Large intestine (tissue), 12 donors: ENCODE measurements around the gene MRC2. TPM values are rescaled to one million over a fixed set of nuclear protein-coding genes. Genes with fewer than 3 reads are reported as not detected.
"Not testable (repeated sequence)": the region's sequence is repeated elsewhere in the genome, so short reads cannot be mapped to it uniquely, and the experiment has no call there.

Experiments
- DNase-seq, 2 donors: peaks; one replicate each; pipeline versions ENCODE4 v3.0.0 to v3.0.0-alpha.2; 2013
- H3K27ac ChIP-seq: one replicate; pipeline ENCODE4 v1.5.1; 2013; ENCODE audit warnings: low read length
- H3K27me3 ChIP-seq: 2 replicates; pipeline ENCODE4 v1.6.1; 2013; ENCODE audit warnings: low read length; ENCODE audit not compliant: control insufficient read depth, insufficient read depth
- H3K36me3 ChIP-seq: 2 replicates; pipeline ENCODE4 v1.6.1; 2013; ENCODE audit warnings: low read length; ENCODE audit not compliant: control insufficient read depth, insufficient read depth
- H3K4me1 ChIP-seq: one replicate; pipeline ENCODE4 v1.6.1; 2013; ENCODE audit warnings: low read length; ENCODE audit not compliant: control insufficient read depth, insufficient read depth
- H3K4me3 ChIP-seq: one replicate; pipeline ENCODE4 v1.5.1; 2013; ENCODE audit warnings: low read length
- H3K9me3 ChIP-seq: one replicate; pipeline ENCODE4 v1.6.1; 2013; ENCODE audit warnings: mild to moderate bottlenecking, low read depth, low read length, moderate library complexity; ENCODE audit not compliant: control insufficient read depth
- WGBS: methylation state at CpG from one replicate; pipeline ENCODE4 v1.1.5; 2013; ENCODE audit warnings: low lambda C conversion rate; ENCODE audit not compliant: insufficient coverage; 5-methylcytosine and 5-hydroxymethylcytosine counted together
- long read RNA-seq, 11 donors: transcript quantifications; one replicate each; lab custom pipeline, GENCODE V29; 2026
- polyA plus RNA-seq: library from polyadenylated mRNA; unstranded; fragments of 120-200 nt; gene quantifications from one replicate; pipeline ENCODE4 v1.2.1, GENCODE V29; 2013

Gene MRC2, protein sequence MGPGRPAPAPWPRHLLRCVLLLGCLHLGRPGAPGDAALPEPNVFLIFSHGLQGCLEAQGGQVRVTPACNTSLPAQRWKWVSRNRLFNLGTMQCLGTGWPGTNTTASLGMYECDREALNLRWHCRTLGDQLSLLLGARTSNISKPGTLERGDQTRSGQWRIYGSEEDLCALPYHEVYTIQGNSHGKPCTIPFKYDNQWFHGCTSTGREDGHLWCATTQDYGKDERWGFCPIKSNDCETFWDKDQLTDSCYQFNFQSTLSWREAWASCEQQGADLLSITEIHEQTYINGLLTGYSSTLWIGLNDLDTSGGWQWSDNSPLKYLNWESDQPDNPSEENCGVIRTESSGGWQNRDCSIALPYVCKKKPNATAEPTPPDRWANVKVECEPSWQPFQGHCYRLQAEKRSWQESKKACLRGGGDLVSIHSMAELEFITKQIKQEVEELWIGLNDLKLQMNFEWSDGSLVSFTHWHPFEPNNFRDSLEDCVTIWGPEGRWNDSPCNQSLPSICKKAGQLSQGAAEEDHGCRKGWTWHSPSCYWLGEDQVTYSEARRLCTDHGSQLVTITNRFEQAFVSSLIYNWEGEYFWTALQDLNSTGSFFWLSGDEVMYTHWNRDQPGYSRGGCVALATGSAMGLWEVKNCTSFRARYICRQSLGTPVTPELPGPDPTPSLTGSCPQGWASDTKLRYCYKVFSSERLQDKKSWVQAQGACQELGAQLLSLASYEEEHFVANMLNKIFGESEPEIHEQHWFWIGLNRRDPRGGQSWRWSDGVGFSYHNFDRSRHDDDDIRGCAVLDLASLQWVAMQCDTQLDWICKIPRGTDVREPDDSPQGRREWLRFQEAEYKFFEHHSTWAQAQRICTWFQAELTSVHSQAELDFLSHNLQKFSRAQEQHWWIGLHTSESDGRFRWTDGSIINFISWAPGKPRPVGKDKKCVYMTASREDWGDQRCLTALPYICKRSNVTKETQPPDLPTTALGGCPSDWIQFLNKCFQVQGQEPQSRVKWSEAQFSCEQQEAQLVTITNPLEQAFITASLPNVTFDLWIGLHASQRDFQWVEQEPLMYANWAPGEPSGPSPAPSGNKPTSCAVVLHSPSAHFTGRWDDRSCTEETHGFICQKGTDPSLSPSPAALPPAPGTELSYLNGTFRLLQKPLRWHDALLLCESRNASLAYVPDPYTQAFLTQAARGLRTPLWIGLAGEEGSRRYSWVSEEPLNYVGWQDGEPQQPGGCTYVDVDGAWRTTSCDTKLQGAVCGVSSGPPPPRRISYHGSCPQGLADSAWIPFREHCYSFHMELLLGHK (N-terminal part only)
- polyA plus RNA-seq, result 20.1 TPM
- long read RNA-seq, donor 1, full-length matches to known transcripts, result 2 of 2 reads
- long read RNA-seq, donor 1, partial matches to known transcripts, result 0 of 2 reads
- long read RNA-seq, donor 1, other reads (novel, unspliced or antisense), result 0 of 2 reads
- long read RNA-seq, donor 2, result 0 reads
- long read RNA-seq, donor 3, result 0 reads
- long read RNA-seq, donor 4, result 0 reads
- long read RNA-seq, donor 5, full-length matches to known transcripts, result 1 of 9 reads
- long read RNA-seq, donor 5, partial matches to known transcripts, result 8 of 9 reads
- long read RNA-seq, donor 5, other reads (novel, unspliced or antisense), result 0 of 9 reads
- long read RNA-seq, donor 6, partial matches to known transcripts, result 18 of 18 reads
- long read RNA-seq, donor 6, other reads (novel, unspliced or antisense), result 0 of 18 reads
- long read RNA-seq, donor 7, result 0 reads
- long read RNA-seq, donor 8, result 0 reads
- long read RNA-seq, donor 9, result 0 reads
- long read RNA-seq, donor 10, result 0 reads
- long read RNA-seq, donor 11, result 0 reads

DNA sequence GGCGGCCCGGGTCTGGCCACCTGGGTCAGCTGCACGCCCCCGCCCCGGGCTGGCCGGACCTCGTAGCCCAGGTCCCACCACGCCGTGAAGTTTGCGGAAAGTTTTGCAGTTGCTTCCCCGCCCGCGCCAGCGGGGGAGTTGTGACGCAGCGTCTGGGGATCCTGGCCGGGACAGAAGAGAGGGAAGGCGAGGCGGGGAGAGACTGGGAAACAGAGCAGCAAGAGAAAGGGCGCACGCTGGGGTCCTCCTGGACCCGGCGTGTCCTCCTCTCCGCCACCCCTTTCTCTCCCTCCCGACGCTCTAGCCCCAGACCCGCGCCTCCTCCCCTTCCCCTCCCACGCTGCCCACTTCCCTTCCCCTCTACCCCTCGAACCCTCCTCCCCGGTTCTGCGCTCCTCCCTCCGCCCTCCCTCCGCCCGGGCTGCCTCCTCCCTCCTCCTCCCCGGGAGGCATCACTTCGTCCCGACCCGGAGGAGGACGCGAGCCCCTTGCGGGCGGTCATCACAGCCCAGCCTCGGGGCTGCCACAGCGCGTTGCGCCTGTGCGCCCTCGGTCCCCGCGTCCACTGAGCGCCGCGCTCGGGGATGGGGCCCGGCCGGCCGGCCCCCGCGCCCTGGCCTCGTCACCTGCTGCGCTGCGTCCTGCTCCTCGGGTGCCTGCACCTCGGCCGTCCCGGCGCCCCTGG lies at the start of gene MRC2:
Gene MRC2, plus strand, starts transcription at position 452 of the 685 bp plus-strand sequence. Its CDS starts 133 bp downstream, at position 585.
- H3K9me3 ChIP-seq, result peaks cover 3% of the 10 kb centered on the region
- peaks cover 46% of the 10 kb centered on the region for H3K27me3 ChIP-seq
- no CpG with 5 or more reads among the region's 68 CpGs for WGBS

GRCh38 chr17:62578757-62579487 lies 48.5 kb upstream of the MRC2 start:
- Histone ChIP-seq H3K4me3 (no peak overlapping the region), H3K27me3 (no peaks in the 10 kb centered on the region), H3K4me1 (no peaks in the 10 kb centered on the region), H3K9me3 (no peaks in the 10 kb centered on the region), H3K27ac (no peak overlapping the region), H3K36me3 (peaks cover 43% of the 10 kb centered on the region)
- 100% methylated on average over 2 of the region's 2 CpGs for WGBS
- DNase-seq, result no peak

More for the DNA sequence above, at the start of gene MRC2:
- Histone ChIP-seq H3K4me1 (peaks cover 3% of the 10 kb centered on the region), H3K27ac (peak within 1 kb of the TSS; percentile 61), H3K36me3 (no peaks in the 10 kb centered on the region), H3K4me3 (peak within 1 kb of the TSS; percentile 49)
- peak; percentile 33 to 62 for DNase-seq

DNA sequence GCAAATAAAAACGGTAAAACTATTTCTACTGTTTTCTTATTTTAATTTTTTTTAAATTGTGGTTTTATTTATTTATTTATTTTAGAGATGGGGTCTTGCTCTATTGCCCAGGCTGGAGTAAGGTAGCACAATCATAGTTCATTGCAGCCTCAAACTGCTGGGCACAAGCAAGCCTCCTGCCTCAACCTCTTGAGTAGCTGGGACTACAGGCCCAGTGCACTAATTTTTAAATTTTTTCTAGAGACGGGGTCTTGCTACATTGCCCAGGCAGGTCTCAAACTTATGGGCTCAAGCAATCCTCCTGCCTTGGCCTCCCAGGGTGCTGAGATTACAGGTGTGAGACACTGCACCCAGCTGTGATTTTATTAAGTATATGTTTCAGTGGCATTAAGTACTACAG lies 46.5 kb upstream of the MRC2 start:
- Histone ChIP-seq H3K9me3 (no peaks in the 10 kb centered on the region), H3K27me3 (no peaks in the 10 kb centered on the region), H3K36me3 (peaks cover 40% of the 10 kb centered on the region), H3K4me3 (no peak overlapping the region), H3K27ac (no peak overlapping the region), H3K4me1 (no peaks in the 10 kb centered on the region)
- 80% methylated on average over 1 of the region's 2 CpGs for WGBS
- DNase-seq, result no peak

- Histone ChIP-seq H3K4me3 (no peak overlapping the region), H3K27me3 (no peaks in the 10 kb centered on the region), H3K36me3 (peaks cover 42% of the 10 kb centered on the region), H3K9me3 (no peaks in the 10 kb centered on the region), H3K27ac (no peak overlapping the region), H3K4me1 (no peaks in the 10 kb centered on the region)
- DNase-seq, result no peak
- WGBS, result no CpG with 5 or more reads among the region's 1 CpG
These were observed 45.7 kb upstream of the MRC2 start for GRCh38 chr17:62581764-62582163.

DNA sequence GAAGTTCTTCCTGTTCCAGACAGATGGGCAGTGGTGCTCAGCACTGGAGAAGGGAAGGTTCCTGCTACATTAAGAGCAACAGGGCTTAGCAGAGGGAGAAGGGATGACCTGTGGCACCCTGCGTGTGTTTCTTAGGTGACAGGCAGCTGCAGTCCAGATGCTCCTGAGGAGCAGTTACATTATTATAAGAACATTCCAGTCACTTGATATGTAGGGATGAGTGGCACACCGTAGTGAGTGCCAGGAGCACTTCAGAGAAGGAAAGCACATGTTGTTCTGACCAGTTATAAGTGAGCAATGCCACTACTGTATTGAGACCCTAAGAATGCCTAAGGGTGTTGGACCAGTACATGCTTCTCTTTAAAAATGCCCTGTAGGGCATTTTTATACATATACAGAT lies 39.9 kb upstream of the MRC2 start:
- DNase-seq, result no peak
- Histone ChIP-seq H3K27me3 (no peaks in the 10 kb centered on the region), H3K4me1 (no peaks in the 10 kb centered on the region), H3K4me3 (no peak overlapping the region), H3K9me3 (no peaks in the 10 kb centered on the region), H3K27ac (no peak overlapping the region), H3K36me3 (peaks cover 42% of the 10 kb centered on the region)
- no CpG with 5 or more reads among the region's 2 CpGs for WGBS

DNA sequence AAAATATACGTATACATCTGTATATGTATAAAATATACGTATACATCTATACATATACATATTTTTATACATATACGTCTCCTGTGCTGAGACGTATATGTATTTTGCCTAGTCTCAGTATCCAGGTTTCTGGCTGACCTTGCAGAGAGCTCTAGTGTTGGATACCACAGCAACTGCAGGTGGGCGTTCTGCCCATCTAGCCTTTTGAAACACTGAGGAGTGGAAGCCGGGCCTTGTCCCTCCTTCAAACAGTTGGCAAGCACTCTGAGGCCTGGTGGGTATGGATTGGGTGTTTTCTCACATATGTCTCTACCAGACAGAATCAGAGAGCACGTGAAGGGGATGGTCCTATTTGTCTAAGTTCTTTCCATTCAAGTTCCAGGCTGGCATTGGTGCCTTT lies 39.4 kb upstream of the MRC2 start:
- Histone ChIP-seq H3K4me1 (no peaks in the 10 kb centered on the region), H3K36me3 (peaks cover 42% of the 10 kb centered on the region), H3K4me3 (no peak overlapping the region), H3K27me3 (no peaks in the 10 kb centered on the region), H3K9me3 (no peaks in the 10 kb centered on the region), H3K27ac (no peak overlapping the region)
- 100% methylated on average over 1 of the region's 7 CpGs for WGBS
- no peak for DNase-seq

DNA sequence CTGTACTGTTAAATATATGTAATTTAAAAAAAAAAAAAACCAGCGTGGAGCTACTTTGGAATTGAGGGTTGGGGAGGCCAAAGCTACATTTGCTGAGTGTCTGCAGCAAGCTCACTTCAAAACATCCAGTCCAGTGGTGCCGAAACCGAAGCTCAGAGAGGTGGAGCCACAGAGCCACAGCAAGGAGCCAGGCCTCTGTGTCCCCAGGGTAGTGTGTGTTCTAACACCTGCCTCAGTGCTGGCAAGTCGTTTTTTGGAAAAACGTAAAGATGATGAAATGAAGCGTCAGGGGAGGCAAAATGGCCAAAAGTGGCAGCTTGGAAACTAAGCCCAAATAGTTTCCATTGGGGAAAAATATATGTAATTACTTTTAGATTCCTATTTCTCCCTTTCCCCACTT lies 36.1 kb upstream of the MRC2 start:
- no peak for DNase-seq
- Histone ChIP-seq H3K4me3 (no peak overlapping the region), H3K9me3 (peaks cover 13% of the 10 kb centered on the region), H3K4me1 (no peaks in the 10 kb centered on the region), H3K27me3 (no peaks in the 10 kb centered on the region), H3K27ac (no peak overlapping the region), H3K36me3 (peaks cover 52% of the 10 kb centered on the region)
- WGBS, result 86% methylated on average over 2 of the region's 6 CpGs

GRCh38 chr17:62591822-62592221 lies 35.6 kb upstream of the MRC2 start:
- H3K4me1 ChIP-seq, H3K27me3 ChIP-seq, H3K27ac ChIP-seq, DNase-seq, H3K4me3 ChIP-seq: not testable (repeated sequence)
- WGBS, result no CpG with 5 or more reads among the region's 11 CpGs
- peaks cover 54% of the 10 kb centered on the region for H3K36me3 ChIP-seq
- peaks cover 13% of the 10 kb centered on the region for H3K9me3 ChIP-seq
